ENCODE data around the gene GLI1. TPM values are rescaled to one million over a fixed set of nuclear protein-coding genes. Genes with fewer than 3 reads are reported as not detected.
"Not testable (repeated sequence)": the region's sequence is repeated elsewhere in the genome, so short reads cannot be mapped to it uniquely, and the experiment has no call there.

Gene GLI1
- total RNA-seq, 1 donor from 2014 or later = 6.8 TPM

GRCh38 chr12:57498571-57498970 is 39.0 kb downstream of the GLI1 start:
- Mint-ChIP-seq H3K4me1 (ENCODE audit: low read depth) (peaks cover 9% of the 10 kb centered on the region), H3K9me3 (ENCODE audit: low read depth) (no peaks in the 10 kb centered on the region), H3K4me3 (ENCODE audit: unreplicated experiment) (no peak overlapping the region), H3K27me3 (ENCODE audit: low read depth) (no peaks in the 10 kb centered on the region), H3K36me3 (ENCODE audit: low read depth) (peaks cover 46% of the 10 kb centered on the region), H3K27ac (ENCODE audit: unreplicated experiment) (no peak overlapping the region)
- no peak for TF ChIP-seq CTCF (IDR thresholded peaks at IDR 0.05)
- DNase-seq (ENCODE audit: low spot score) = no peak

- Mint-ChIP-seq H3K9me3 (ENCODE audit: low read depth) (no peaks in the 10 kb centered on the region), H3K4me1 (ENCODE audit: low read depth) (peaks cover 9% of the 10 kb centered on the region), H3K27ac (ENCODE audit: unreplicated experiment) (no peak overlapping the region), H3K36me3 (ENCODE audit: low read depth) (peaks cover 48% of the 10 kb centered on the region), H3K27me3 (ENCODE audit: low read depth) (no peaks in the 10 kb centered on the region), H3K4me3 (ENCODE audit: unreplicated experiment) (no peak overlapping the region)
- peak; percentile 54 for DNase-seq (ENCODE audit: low spot score)
- TF ChIP-seq CTCF (IDR thresholded peaks at IDR 0.05) = no peak
Measured at GRCh38 chr12:57500213-57500612, 40.6 kb downstream of the GLI1 start.

GRCh38 chr12:57502311-57502969 is 42.9 kb downstream of the GLI1 start:
- H3K27me3 Mint-ChIP-seq (ENCODE audit: low read depth); H3K4me3 Mint-ChIP-seq (ENCODE audit: unreplicated experiment); H3K4me1 Mint-ChIP-seq (ENCODE audit: low read depth); H3K9me3 Mint-ChIP-seq (ENCODE audit: low read depth); H3K27ac Mint-ChIP-seq (ENCODE audit: unreplicated experiment): not testable (repeated sequence)
- peaks cover 44% of the 10 kb centered on the region for H3K36me3 Mint-ChIP-seq (ENCODE audit: low read depth)
- DNase-seq (ENCODE audit: low spot score) = peak; percentile 35

GRCh38 chr12:57506541-57506940 is 47.0 kb downstream of the GLI1 start:
- not testable (repeated sequence) for H3K27ac Mint-ChIP-seq (ENCODE audit: unreplicated experiment); H3K27me3 Mint-ChIP-seq (ENCODE audit: low read depth); H3K4me1 Mint-ChIP-seq (ENCODE audit: low read depth); H3K9me3 Mint-ChIP-seq (ENCODE audit: low read depth); H3K4me3 Mint-ChIP-seq (ENCODE audit: unreplicated experiment)
- DNase-seq (ENCODE audit: low spot score) = peak; percentile 4
- peaks cover 22% of the 10 kb centered on the region for H3K36me3 Mint-ChIP-seq (ENCODE audit: low read depth)

GRCh38 chr12:57507796-57508195 is 48.2 kb downstream of the GLI1 start:
- H3K4me3 Mint-ChIP-seq (ENCODE audit: unreplicated experiment); H3K4me1 Mint-ChIP-seq (ENCODE audit: low read depth); H3K9me3 Mint-ChIP-seq (ENCODE audit: low read depth); H3K27ac Mint-ChIP-seq (ENCODE audit: unreplicated experiment); H3K27me3 Mint-ChIP-seq (ENCODE audit: low read depth): not testable (repeated sequence)
- peaks cover 27% of the 10 kb centered on the region for H3K36me3 Mint-ChIP-seq (ENCODE audit: low read depth)
- peak; percentile 40 for DNase-seq (ENCODE audit: low spot score)

- Mint-ChIP-seq H3K27me3 (ENCODE audit: low read depth) (no peaks in the 10 kb centered on the region), H3K36me3 (ENCODE audit: low read depth) (peaks cover 39% of the 10 kb centered on the region), H3K27ac (ENCODE audit: unreplicated experiment) (no peak overlapping the region), H3K4me3 (ENCODE audit: unreplicated experiment) (no peak overlapping the region), H3K9me3 (ENCODE audit: low read depth) (no peaks in the 10 kb centered on the region), H3K4me1 (ENCODE audit: low read depth) (peaks cover 3% of the 10 kb centered on the region)
- DNase-seq (ENCODE audit: low spot score) = no peak
- no peak for TF ChIP-seq CTCF (IDR thresholded peaks at IDR 0.05)
Measured at GRCh38 chr12:57511161-57511560, 51.6 kb downstream of the GLI1 start.
